K562 (cell line): Measurements from ENCODE around the gene CD151. TPM values are rescaled to one million over a fixed set of nuclear protein-coding genes. Genes with fewer than 3 reads are reported as not detected.
A peak's percentile ranks its signal among the peaks of the same experiment; 100 is the strongest.

ENCODE experiments used
- HDAC1 ChIP-seq, 2 experiments: fragments of 450-650 bp; IDR thresholded peaks; 2 replicates each; pipeline ENCODE4 v1.6.1; 2016 to 2017; ENCODE audit warnings: inconsistent platforms in 1 of 2, mild to moderate bottlenecking in 1 of 2, moderate library complexity in 1 of 2
- NCOR1 ChIP-seq: fragments of 450-650 bp; IDR thresholded peaks from 2 replicates; pipeline ENCODE4 v1.6.1; 2016; ENCODE audit warnings: mild to moderate bottlenecking, moderate library complexity
- NONO ChIP-seq, 2 experiments: fragments of 200-400 bp in 1 of 2; fragments of 450-650 bp in 1 of 2; formaldehyde crosslinking in 1 of 2; IDR thresholded peaks; 2 replicates each; pipeline ENCODE4 v1.6.1; 2017; ENCODE audit warnings: low read depth in 2 of 2, mild to moderate bottlenecking in 2 of 2, moderate library complexity in 2 of 2, low read length in 1 of 2
- polyA plus RNA-seq, 8 experiments: library from polyadenylated mRNA; depleted of rRNA in 4 of 8; stranded (reverse) in 5 of 8; unstranded in 3 of 8; fragments of >200 nt; fragmentation: Nextera tagmentation in 2 of 8; fragmentation: Illumina TruSeq in 1 of 8; extraction: Ambion mirVana in 2 of 8; extraction: Trizol in 1 of 8; gene quantifications; 2 replicates each; pipeline versions ENCODE4 v1.2.1 to v1.2.3, GENCODE V29; 2011 to 2014; ENCODE audit warnings: inconsistent platforms in 1 of 8, missing spikeins in 1 of 8
- total RNA-seq, 7 experiments: library from RNA; depleted of rRNA in 6 of 7; stranded (reverse); fragments of >200 nt in 6 of 7; fragmentation: Illumina TruSeq in 2 of 7; extraction: Trizol in 2 of 7; gene quantifications; 2 replicates each; pipeline versions ENCODE4 v1.2.1 to v1.2.3, GENCODE V29; 2011 to 2021; ENCODE audit warnings: low replicate concordance in 1 of 7
- TF ChIP-seq, protein P1 (sequence below), 2 experiments: IDR thresholded peaks; 2 replicates each; pipeline ENCODE4 v1.6.1; 2011; ENCODE audit warnings: borderline replicate concordance in 1 of 2, control low read depth in 1 of 2, low read depth in 1 of 2, low read length in 1 of 2, mild to moderate bottlenecking in 1 of 2, mixed read lengths in 1 of 2, moderate library complexity in 1 of 2; ENCODE audit not compliant: insufficient read depth in 1 of 2, insufficient read length in 1 of 2, poor library complexity in 1 of 2, severe bottlenecking in 1 of 2; ENCODE audit errors: extremely low read depth in 1 of 2
- TF ChIP-seq, protein P2 (sequence below): fragments of 450-650 bp; IDR thresholded peaks from 2 replicates; pipeline ENCODE4 v1.6.1; 2016; ENCODE audit warnings: mild to moderate bottlenecking, moderate library complexity
- TF ChIP-seq, protein P3 (sequence below): fragments of 200-800 bp; sonication (Bioruptor generic); IDR thresholded peaks from 2 replicates; pipeline ENCODE4 v1.6.1; 2017; ENCODE audit warnings: missing genetic modification characterization, missing compliant biosample characterization
- TF ChIP-seq, protein P4 (sequence below): fragments of 250-450 bp; sonication (Bioruptor Pico); IDR thresholded peaks from 2 replicates; pipeline ENCODE4 v1.4.0; 2020; ENCODE audit warnings: mild to moderate bottlenecking, moderate library complexity

CD151 gene
- total and polyA plus RNA-seq, 9 of the 15 experiments (the other 6 are each of a cell fraction or from before 2014, with no cell fraction given), result 2.3 to 187 (median 140) TPM

DNA sequence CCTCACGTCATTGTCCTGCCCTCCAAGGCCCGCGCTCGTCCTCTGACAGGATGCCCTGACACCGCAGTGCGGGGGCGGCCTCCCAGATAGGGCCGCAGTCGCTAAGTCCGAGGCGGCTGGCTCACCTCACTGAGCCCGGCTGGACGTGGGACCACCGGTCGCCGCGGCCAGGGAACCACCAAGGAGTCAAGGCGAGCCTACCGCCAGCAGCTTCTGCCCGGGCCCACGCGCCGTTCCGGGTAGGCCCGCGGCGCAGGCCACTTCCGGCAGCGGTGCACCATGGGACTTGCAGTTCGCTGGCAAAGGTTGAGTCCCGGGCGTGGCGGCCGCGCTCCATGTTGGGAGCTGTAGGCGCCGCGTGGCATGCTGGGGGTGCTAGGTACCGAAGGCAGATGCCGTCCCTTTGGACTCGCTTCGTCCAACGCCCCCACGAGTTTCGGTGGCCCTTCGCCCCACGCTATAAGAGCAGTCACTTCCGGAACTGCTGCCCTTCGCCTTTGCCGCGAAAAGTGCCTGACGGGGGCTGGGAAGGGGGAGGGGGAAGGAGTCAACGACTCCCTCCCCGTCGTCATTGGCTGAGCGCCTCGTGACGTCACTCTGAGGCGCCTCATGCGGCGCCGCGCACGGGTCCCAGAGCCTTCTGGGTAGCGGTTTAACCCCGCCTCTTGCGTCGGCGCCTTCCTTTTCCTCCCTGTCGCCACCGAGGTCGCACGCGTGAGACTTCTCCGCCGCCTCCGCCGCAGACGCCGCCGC is 23.3 kb upstream of the CD151 start, which contains the start of gene RPLP2 (continued):
- TF ChIP-seq, protein P1, sequence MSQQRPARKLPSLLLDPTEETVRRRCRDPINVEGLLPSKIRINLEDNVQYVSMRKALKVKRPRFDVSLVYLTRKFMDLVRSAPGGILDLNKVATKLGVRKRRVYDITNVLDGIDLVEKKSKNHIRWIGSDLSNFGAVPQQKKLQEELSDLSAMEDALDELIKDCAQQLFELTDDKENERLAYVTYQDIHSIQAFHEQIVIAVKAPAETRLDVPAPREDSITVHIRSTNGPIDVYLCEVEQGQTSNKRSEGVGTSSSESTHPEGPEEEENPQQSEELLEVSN (IDR thresholded peaks at IDR 0.05; ENCODE audit: borderline replicate concordance in 1 of 2, extremely low read depth in 1 of 2, insufficient read depth in 1 of 2, insufficient read length in 1 of 2, low read depth in 1 of 2, low read length in 1 of 2, poor library complexity in 1 of 2, severe bottlenecking in 1 of 2), result peak; percentile 77 to 89
- TF ChIP-seq HDAC1 (IDR thresholded peaks at IDR 0.05) (peak in 1 of 2 experiments; percentile 97; a peak in 2 of 4 replicates), NCOR1 (no peak), NONO (IDR thresholded peaks at IDR 0.05; ENCODE audit: low read depth in 2 of 2, low read length in 1 of 2) (0 out of 4 replicates have a peak, but pooled peaks of 1 of the 2 experiments have one; percentile 47)
- TF ChIP-seq, protein P2, sequence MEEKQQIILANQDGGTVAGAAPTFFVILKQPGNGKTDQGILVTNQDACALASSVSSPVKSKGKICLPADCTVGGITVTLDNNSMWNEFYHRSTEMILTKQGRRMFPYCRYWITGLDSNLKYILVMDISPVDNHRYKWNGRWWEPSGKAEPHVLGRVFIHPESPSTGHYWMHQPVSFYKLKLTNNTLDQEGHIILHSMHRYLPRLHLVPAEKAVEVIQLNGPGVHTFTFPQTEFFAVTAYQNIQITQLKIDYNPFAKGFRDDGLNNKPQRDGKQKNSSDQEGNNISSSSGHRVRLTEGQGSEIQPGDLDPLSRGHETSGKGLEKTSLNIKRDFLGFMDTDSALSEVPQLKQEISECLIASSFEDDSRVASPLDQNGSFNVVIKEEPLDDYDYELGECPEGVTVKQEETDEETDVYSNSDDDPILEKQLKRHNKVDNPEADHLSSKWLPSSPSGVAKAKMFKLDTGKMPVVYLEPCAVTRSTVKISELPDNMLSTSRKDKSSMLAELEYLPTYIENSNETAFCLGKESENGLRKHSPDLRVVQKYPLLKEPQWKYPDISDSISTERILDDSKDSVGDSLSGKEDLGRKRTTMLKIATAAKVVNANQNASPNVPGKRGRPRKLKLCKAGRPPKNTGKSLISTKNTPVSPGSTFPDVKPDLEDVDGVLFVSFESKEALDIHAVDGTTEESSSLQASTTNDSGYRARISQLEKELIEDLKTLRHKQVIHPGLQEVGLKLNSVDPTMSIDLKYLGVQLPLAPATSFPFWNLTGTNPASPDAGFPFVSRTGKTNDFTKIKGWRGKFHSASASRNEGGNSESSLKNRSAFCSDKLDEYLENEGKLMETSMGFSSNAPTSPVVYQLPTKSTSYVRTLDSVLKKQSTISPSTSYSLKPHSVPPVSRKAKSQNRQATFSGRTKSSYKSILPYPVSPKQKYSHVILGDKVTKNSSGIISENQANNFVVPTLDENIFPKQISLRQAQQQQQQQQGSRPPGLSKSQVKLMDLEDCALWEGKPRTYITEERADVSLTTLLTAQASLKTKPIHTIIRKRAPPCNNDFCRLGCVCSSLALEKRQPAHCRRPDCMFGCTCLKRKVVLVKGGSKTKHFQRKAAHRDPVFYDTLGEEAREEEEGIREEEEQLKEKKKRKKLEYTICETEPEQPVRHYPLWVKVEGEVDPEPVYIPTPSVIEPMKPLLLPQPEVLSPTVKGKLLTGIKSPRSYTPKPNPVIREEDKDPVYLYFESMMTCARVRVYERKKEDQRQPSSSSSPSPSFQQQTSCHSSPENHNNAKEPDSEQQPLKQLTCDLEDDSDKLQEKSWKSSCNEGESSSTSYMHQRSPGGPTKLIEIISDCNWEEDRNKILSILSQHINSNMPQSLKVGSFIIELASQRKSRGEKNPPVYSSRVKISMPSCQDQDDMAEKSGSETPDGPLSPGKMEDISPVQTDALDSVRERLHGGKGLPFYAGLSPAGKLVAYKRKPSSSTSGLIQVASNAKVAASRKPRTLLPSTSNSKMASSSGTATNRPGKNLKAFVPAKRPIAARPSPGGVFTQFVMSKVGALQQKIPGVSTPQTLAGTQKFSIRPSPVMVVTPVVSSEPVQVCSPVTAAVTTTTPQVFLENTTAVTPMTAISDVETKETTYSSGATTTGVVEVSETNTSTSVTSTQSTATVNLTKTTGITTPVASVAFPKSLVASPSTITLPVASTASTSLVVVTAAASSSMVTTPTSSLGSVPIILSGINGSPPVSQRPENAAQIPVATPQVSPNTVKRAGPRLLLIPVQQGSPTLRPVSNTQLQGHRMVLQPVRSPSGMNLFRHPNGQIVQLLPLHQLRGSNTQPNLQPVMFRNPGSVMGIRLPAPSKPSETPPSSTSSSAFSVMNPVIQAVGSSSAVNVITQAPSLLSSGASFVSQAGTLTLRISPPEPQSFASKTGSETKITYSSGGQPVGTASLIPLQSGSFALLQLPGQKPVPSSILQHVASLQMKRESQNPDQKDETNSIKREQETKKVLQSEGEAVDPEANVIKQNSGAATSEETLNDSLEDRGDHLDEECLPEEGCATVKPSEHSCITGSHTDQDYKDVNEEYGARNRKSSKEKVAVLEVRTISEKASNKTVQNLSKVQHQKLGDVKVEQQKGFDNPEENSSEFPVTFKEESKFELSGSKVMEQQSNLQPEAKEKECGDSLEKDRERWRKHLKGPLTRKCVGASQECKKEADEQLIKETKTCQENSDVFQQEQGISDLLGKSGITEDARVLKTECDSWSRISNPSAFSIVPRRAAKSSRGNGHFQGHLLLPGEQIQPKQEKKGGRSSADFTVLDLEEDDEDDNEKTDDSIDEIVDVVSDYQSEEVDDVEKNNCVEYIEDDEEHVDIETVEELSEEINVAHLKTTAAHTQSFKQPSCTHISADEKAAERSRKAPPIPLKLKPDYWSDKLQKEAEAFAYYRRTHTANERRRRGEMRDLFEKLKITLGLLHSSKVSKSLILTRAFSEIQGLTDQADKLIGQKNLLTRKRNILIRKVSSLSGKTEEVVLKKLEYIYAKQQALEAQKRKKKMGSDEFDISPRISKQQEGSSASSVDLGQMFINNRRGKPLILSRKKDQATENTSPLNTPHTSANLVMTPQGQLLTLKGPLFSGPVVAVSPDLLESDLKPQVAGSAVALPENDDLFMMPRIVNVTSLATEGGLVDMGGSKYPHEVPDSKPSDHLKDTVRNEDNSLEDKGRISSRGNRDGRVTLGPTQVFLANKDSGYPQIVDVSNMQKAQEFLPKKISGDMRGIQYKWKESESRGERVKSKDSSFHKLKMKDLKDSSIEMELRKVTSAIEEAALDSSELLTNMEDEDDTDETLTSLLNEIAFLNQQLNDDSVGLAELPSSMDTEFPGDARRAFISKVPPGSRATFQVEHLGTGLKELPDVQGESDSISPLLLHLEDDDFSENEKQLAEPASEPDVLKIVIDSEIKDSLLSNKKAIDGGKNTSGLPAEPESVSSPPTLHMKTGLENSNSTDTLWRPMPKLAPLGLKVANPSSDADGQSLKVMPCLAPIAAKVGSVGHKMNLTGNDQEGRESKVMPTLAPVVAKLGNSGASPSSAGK, result peak; percentile 67
- TF ChIP-seq, protein P3, sequence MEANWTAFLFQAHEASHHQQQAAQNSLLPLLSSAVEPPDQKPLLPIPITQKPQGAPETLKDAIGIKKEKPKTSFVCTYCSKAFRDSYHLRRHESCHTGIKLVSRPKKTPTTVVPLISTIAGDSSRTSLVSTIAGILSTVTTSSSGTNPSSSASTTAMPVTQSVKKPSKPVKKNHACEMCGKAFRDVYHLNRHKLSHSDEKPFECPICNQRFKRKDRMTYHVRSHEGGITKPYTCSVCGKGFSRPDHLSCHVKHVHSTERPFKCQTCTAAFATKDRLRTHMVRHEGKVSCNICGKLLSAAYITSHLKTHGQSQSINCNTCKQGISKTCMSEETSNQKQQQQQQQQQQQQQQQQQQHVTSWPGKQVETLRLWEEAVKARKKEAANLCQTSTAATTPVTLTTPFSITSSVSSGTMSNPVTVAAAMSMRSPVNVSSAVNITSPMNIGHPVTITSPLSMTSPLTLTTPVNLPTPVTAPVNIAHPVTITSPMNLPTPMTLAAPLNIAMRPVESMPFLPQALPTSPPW (CRISPR knock-in tag), result peak; percentile 94
- TF ChIP-seq, protein P4, sequence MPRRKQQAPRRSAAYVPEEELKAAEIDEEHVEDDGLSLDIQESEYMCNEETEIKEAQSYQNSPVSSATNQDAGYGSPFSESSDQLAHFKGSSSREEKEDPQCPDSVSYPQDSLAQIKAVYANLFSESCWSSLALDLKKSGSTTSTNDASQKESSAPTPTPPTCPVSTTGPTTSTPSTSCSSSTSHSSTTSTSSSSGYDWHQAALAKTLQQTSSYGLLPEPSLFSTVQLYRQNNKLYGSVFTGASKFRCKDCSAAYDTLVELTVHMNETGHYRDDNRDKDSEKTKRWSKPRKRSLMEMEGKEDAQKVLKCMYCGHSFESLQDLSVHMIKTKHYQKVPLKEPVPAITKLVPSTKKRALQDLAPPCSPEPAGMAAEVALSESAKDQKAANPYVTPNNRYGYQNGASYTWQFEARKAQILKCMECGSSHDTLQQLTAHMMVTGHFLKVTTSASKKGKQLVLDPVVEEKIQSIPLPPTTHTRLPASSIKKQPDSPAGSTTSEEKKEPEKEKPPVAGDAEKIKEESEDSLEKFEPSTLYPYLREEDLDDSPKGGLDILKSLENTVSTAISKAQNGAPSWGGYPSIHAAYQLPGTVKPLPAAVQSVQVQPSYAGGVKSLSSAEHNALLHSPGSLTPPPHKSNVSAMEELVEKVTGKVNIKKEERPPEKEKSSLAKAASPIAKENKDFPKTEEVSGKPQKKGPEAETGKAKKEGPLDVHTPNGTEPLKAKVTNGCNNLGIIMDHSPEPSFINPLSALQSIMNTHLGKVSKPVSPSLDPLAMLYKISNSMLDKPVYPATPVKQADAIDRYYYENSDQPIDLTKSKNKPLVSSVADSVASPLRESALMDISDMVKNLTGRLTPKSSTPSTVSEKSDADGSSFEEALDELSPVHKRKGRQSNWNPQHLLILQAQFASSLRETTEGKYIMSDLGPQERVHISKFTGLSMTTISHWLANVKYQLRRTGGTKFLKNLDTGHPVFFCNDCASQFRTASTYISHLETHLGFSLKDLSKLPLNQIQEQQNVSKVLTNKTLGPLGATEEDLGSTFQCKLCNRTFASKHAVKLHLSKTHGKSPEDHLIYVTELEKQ, result no peak
